Gastrocnemius medialis (tissue), 4 donors: ENCODE data around the gene TRPV3. TPM values are rescaled to one million over a fixed set of nuclear protein-coding genes. Genes with fewer than 3 reads are reported as not detected.
"Not testable (repeated sequence)": the region's sequence is repeated elsewhere in the genome, so short reads cannot be mapped to it uniquely, and the experiment has no call there.

Source experiments
- ATAC-seq, 2 donors: fragments of 150-250 bp; one replicate each; pipeline ENCODE4 v1.9.1; 2016
- DNase-seq, 2 donors: peaks; one replicate each; pipeline ENCODE4 v3.0.0-alpha.2; 2019
- H3K27ac ChIP-seq, 4 donors: fragments of 200-600 bp; sonication (generic); 1 replicate in 1 of 4; 2 replicates in 3 of 4; pipeline ENCODE4 v1.5.1; 2016 to 2018; ENCODE audit warnings: mild to moderate bottlenecking in 2 of 4, moderate library complexity in 1 of 4
- H3K27me3 ChIP-seq, 3 donors: fragments of 200-600 bp; sonication (generic) in 2 of 3; 1 replicate in 1 of 3; 2 replicates in 2 of 3; pipeline versions ENCODE4 v1.5.1 to v1.6.0; 2016 to 2019; ENCODE audit warnings: mild to moderate bottlenecking in 1 of 3, moderate library complexity in 1 of 3
- H3K36me3 ChIP-seq, 2 donors: fragments of 200-600 bp; sonication (generic) in 1 of 2; one replicate each; pipeline ENCODE4 v1.5.1; 2017 to 2018
- H3K4me1 ChIP-seq, 2 donors: fragments of 200-600 bp; sonication (generic) in 1 of 2; one replicate each; pipeline ENCODE4 v1.5.1; 2016 to 2017; ENCODE audit warnings: mild to moderate bottlenecking in 2 of 2
- H3K4me3 ChIP-seq, 4 donors: fragments of 200-600 bp; sonication (generic) in 3 of 4; 1 replicate in 1 of 4; 2 replicates in 3 of 4; pipeline ENCODE4 v1.5.1; 2016 to 2019; ENCODE audit warnings: mild to moderate bottlenecking in 2 of 4
- H3K9me3 ChIP-seq, 3 donors: fragments of 200-600 bp; sonication (generic) in 2 of 3; 1 replicate in 1 of 3; 2 replicates in 2 of 3; pipeline ENCODE4 v1.5.1; 2016 to 2019
- POLR2A ChIP-seq, 2 donors: fragments of 450-650 bp; IDR thresholded peaks; one replicate each; pipeline ENCODE4 v1.6.1; 2017; ENCODE audit warnings: antibody characterized with exemption in 2 of 2, mild to moderate bottlenecking in 2 of 2, moderate library complexity in 2 of 2
- in situ Hi-C, 4 donors: fragments of 200-750 bp; cut with MboI; loops; one replicate each; pipeline versions ENCODE4 v1.15.0 to v1.8.0; 2017; ENCODE audit warnings: low sequenced_read_pairs in 4 of 4
- intact Hi-C: fragments of 100-400 bp; cut with DNase I; formaldehyde crosslinking; loops from one replicate; pipeline ENCODE4 v1.15.1; 2023; ENCODE audit warnings: low total_unique reads
- total RNA-seq, 4 donors: library from RNA; depleted of rRNA; stranded (reverse); fragments of >200 nt; gene quantifications; one replicate each; pipeline versions ENCODE4 v1.1.0 to v1.2.3, GENCODE V29; 2016
- TF ChIP-seq, protein P1 (sequence below), 5 experiments: fragments of 450-650 bp in 3 of 5; fragments of 200-600 bp in 2 of 5; sonication (generic) in 2 of 5; IDR thresholded peaks in 4 of 5; conservative IDR thresholded peaks in 1 of 5; 1 replicate in 4 of 5; 2 replicates in 1 of 5; pipeline ENCODE4 v1.5.1; 2016 to 2019; ENCODE audit warnings: antibody characterized with exemption in 5 of 5, mild to moderate bottlenecking in 3 of 5, moderate library complexity in 3 of 5

TRPV3 gene
- total RNA-seq, 4 donors from 2014 or later: 1.3 to 3.8 (median 1.6) TPM

DNA sequence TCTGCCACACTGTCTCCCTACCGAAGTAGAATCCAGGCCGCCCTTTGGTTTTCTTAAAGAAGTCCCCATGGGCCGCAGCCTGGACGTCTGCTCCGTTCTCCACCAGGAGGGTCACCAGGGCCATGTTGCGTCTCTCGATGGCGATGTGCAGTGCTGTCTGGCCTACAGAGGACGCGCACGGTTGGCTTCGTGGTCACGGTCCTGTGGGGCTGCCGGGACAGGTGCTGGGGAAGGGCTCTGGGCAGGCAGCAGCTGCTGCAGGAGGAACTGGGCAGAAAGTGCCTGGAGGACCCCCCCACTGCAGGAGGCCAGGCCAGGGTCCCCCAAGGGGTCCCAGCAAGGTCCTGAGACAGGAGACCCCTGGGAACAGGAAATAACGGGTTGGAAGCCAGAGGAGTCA lies 32.6 kb upstream of the TRPV3 start:
- H3K9me3 ChIP-seq: no peaks in the 10 kb centered on the region
- intact Hi-C loops (no loop called here), in situ Hi-C loops (no loop called here)
- DNase-seq: no peak
- peaks cover 0 to under 1% of the 10 kb centered on the region in 2 donors for H3K4me1 ChIP-seq
- H3K36me3 ChIP-seq: peaks cover 0 to 53% of the 10 kb centered on the region in 2 donors
- no peaks in the 10 kb centered on the region for H3K27me3 ChIP-seq
- H3K27ac ChIP-seq: no peak overlapping the region
- no peak overlapping the region for H3K4me3 ChIP-seq
- TF ChIP-seq POLR2A (IDR thresholded peaks at IDR 0.05): no peak
- TF ChIP-seq, protein P1, sequence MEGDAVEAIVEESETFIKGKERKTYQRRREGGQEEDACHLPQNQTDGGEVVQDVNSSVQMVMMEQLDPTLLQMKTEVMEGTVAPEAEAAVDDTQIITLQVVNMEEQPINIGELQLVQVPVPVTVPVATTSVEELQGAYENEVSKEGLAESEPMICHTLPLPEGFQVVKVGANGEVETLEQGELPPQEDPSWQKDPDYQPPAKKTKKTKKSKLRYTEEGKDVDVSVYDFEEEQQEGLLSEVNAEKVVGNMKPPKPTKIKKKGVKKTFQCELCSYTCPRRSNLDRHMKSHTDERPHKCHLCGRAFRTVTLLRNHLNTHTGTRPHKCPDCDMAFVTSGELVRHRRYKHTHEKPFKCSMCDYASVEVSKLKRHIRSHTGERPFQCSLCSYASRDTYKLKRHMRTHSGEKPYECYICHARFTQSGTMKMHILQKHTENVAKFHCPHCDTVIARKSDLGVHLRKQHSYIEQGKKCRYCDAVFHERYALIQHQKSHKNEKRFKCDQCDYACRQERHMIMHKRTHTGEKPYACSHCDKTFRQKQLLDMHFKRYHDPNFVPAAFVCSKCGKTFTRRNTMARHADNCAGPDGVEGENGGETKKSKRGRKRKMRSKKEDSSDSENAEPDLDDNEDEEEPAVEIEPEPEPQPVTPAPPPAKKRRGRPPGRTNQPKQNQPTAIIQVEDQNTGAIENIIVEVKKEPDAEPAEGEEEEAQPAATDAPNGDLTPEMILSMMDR (IDR thresholded peaks at IDR 0.05 in 4 of 5, conservative IDR thresholded peaks at IDR 0.05 in 1 of 5): no peak
- ATAC-seq: no peak

DNA sequence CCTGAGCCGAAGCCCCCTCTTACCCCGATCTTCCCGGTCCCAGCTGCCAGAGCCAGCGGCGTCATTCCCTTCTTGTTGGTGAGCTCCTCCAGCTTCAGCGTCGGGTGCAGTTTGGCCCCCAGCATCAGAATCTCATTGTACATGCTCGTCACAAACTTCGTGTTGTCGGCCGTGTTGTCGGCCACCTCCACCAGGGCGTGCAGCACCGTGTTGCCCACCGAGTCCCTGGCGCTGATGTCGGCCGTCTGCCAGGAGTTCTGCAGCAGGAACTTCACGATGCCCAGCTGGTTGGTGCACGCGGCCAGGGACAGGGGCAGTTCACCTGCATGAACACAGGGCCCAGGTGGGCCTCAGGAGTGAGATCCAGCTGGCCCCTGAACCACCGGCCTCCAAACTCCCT lies 32.2 kb upstream of the TRPV3 start:
- in situ Hi-C loops (no loop called here), intact Hi-C loops (no loop called here)
- ATAC-seq (no peak), DNase-seq (no peak)
- H3K27me3 ChIP-seq: no peaks in the 10 kb centered on the region
- H3K4me3 ChIP-seq: no peak overlapping the region
- TF ChIP-seq, protein P1 (IDR thresholded peaks at IDR 0.05 in 4 of 5, conservative IDR thresholded peaks at IDR 0.05 in 1 of 5): no peak
- TF ChIP-seq POLR2A (IDR thresholded peaks at IDR 0.05): no peak
- no peak overlapping the region for H3K27ac ChIP-seq
- H3K9me3 ChIP-seq: no peaks in the 10 kb centered on the region
- peaks cover 0 to 53% of the 10 kb centered on the region in 2 donors for H3K36me3 ChIP-seq
- no peaks in the 10 kb centered on the region for H3K4me1 ChIP-seq

DNA sequence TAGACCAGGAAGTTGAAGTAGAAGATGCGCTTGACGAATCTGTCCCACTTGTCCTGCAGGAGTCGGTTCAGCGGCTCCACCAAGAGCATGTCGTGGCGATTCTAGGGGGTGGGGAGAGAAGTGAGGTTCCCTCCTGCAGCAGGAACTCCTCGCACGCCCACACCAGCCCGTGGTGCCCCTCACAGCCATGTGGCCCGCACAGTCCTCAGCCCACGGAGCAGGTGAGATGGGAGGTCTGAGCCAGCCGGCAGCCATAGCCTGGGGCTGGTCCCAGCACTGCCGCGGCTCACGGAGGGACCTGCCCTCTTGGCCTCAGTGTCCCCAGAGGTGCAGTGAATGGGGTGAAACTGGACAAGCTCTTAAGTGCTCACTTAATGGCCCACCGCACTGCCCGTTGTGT lies 28.2 kb upstream of the TRPV3 start:
- TF ChIP-seq, protein P1 (IDR thresholded peaks at IDR 0.05 in 4 of 5, conservative IDR thresholded peaks at IDR 0.05 in 1 of 5): no peak
- no peak for TF ChIP-seq POLR2A (IDR thresholded peaks at IDR 0.05)
- H3K27ac ChIP-seq: no peak overlapping the region
- H3K4me1 ChIP-seq: no peaks in the 10 kb centered on the region
- H3K9me3 ChIP-seq: no peaks in the 10 kb centered on the region
- intact Hi-C loops (no loop called here), in situ Hi-C loops (no loop called here)
- H3K36me3 ChIP-seq: peaks cover 0 to 53% of the 10 kb centered on the region in 2 donors
- ATAC-seq (no peak), DNase-seq (no peak)
- H3K4me3 ChIP-seq: no peak overlapping the region
- no peaks in the 10 kb centered on the region for H3K27me3 ChIP-seq

GRCh38 chr17:3583456-3583855 lies 25.8 kb upstream of the TRPV3 start:
- no peak overlapping the region for H3K27ac ChIP-seq
- H3K4me1 ChIP-seq: no peaks in the 10 kb centered on the region
- DNase-seq: no peak
- H3K36me3 ChIP-seq: peaks cover 0 to 55% of the 10 kb centered on the region in 2 donors
- intact Hi-C loops: no loop called here
- in situ Hi-C loops: no loop called here
- H3K27me3 ChIP-seq: no peaks in the 10 kb centered on the region
- TF ChIP-seq, protein P1 (IDR thresholded peaks at IDR 0.05 in 4 of 5, conservative IDR thresholded peaks at IDR 0.05 in 1 of 5): no peak
- TF ChIP-seq POLR2A (IDR thresholded peaks at IDR 0.05): no peak
- H3K9me3 ChIP-seq: no peaks in the 10 kb centered on the region
- no peak overlapping the region for H3K4me3 ChIP-seq
- no peak for ATAC-seq

DNA sequence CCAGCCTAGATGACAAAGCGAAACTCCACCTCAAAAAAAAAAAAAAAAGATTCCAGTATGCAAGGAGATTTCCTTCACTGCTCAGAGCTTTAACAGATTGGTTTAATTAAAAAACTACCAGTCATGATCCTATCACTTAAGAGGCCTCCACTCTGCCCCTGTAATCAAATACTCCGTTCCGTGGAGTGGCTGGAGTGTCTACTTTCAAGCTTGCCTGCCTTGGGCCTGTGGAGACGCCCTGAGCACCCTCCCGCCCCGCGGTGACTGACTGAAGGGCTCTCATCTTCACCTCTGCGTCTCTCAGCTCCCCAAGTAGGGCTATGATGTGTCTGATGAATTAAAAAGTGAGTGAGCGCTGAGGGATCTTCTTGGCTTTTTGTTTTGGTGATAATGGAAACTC lies 25.3 kb upstream of the TRPV3 start:
- no peaks in the 10 kb centered on the region for H3K27me3 ChIP-seq
- in situ Hi-C loops: no loop called here
- H3K9me3 ChIP-seq: no peaks in the 10 kb centered on the region
- no peak overlapping the region for H3K4me3 ChIP-seq
- ATAC-seq (no peak), DNase-seq (no peak)
- no peak for TF ChIP-seq POLR2A (IDR thresholded peaks at IDR 0.05)
- TF ChIP-seq, protein P1 (IDR thresholded peaks at IDR 0.05 in 4 of 5, conservative IDR thresholded peaks at IDR 0.05 in 1 of 5): no peak
- H3K27ac ChIP-seq: no peak overlapping the region
- intact Hi-C loops: no loop called here
- no peaks in the 10 kb centered on the region for H3K4me1 ChIP-seq
- peaks cover 0 to 53% of the 10 kb centered on the region in 2 donors for H3K36me3 ChIP-seq

GRCh38 chr17:3578667-3579066 lies 21.1 kb upstream of the TRPV3 start:
- intact Hi-C loops, ATAC-seq, H3K4me1 ChIP-seq, in situ Hi-C loops, H3K9me3 ChIP-seq, H3K4me3 ChIP-seq, H3K27ac ChIP-seq, DNase-seq, H3K27me3 ChIP-seq: not testable (repeated sequence)
- H3K36me3 ChIP-seq: peaks cover 0 to 54% of the 10 kb centered on the region in 2 donors
